Retinal pigment epithelial cell (primary cell): ENCODE data around the gene JAKMIP3.

Experiments
- DNase-seq: peaks from one replicate; pipeline ENCODE4 v3.0.0-alpha.2; 2010; ENCODE audit warnings: low read depth
- H3K4me3 ChIP-seq: 2 replicates; pipeline ENCODE4 v1.5.1; 2011; ENCODE audit warnings: mild to moderate bottlenecking, low read length, control low read depth, moderate library complexity
- TF ChIP-seq, protein P1 (sequence below): conservative IDR thresholded peaks from 2 replicates; pipeline ENCODE4 v1.5.1; 2011; ENCODE audit warnings: low read depth, low read length, control low read depth, inconsistent platforms

JAKMIP3 gene

DNA sequence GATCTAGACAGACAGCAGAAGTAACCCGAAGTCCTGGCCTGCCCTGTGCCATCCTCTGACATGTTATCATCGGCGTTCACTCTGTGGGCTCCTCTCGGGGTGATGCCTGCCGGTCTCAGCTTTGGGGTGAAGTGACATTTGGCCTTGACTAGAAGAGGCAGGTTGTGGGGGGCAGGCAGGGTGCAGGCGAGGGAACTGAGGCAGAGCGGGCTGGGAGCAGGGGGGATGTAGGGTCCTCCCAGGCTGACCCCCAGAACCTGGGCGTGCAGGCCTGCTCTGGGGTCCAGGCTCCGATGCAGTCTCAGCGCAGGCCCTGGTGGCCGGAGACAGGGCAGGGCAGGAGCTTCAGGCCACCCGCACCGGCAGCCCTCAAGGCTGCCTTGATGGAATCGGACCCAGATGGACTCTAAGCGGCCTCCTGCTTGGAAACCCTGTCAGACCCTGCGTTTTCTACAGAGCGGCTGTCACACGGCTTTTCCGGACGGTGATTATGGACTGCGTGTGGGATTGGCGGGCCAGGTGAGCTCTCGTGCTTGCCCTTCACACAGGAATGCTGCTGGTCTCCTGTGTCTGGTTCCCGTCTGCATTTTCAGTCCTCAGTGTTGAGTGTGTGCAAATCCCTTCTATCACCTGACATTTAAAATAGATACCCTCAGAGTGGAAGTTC lies 842 bp upstream of the JAKMIP3 start:
- no peak for DNase-seq
- TF ChIP-seq, protein P1, sequence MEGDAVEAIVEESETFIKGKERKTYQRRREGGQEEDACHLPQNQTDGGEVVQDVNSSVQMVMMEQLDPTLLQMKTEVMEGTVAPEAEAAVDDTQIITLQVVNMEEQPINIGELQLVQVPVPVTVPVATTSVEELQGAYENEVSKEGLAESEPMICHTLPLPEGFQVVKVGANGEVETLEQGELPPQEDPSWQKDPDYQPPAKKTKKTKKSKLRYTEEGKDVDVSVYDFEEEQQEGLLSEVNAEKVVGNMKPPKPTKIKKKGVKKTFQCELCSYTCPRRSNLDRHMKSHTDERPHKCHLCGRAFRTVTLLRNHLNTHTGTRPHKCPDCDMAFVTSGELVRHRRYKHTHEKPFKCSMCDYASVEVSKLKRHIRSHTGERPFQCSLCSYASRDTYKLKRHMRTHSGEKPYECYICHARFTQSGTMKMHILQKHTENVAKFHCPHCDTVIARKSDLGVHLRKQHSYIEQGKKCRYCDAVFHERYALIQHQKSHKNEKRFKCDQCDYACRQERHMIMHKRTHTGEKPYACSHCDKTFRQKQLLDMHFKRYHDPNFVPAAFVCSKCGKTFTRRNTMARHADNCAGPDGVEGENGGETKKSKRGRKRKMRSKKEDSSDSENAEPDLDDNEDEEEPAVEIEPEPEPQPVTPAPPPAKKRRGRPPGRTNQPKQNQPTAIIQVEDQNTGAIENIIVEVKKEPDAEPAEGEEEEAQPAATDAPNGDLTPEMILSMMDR: no peak
- H3K4me3 ChIP-seq: peak overlapping the region; percentile 46

DNA sequence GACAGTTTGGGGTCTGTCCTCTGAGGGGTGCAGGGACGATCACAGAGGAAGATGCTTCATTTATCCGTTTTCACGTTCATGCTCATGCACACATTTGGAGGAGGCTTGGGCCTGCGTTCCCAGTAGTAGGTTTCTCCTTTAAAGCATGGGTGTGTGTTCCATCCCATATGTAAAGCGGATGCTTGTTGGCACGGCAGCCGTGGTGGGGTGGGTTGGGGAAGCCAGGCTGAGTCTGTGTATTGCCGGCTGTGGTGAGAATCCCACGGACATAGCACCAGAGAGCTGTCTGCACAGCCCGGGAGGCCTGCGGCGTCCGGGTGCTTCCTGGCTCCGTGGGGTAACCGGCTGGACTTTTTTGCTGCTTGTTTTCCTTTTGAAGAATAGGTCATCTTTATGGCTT lies 440 bp downstream of the JAKMIP3 start:
- H3K4me3 ChIP-seq: peak overlapping the region; percentile 46
- DNase-seq: no peak
- TF ChIP-seq, protein P1: no peak

DNA sequence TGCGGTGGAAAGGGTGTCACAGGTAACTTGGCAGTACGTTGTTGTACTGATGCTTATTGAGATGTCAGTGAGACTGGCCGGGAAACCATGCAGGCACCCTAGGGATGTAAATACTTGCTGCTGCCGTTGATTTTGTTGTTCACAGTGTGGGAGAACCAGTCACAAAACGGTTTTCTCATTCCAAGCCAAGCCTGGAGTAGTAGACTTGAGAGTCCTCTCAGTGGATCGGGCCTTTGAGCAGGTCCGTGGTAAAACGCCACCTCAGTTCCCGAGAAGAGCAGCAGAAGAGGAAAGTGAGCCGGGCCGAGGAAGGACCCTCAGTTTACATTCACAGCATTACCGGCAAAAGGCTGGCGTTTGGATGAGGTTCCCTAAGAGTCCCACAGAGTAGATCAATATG lies 1.1 kb downstream of the JAKMIP3 start:
- TF ChIP-seq, protein P1: no peak
- DNase-seq: no peak
- no peak overlapping the region for H3K4me3 ChIP-seq

DNA sequence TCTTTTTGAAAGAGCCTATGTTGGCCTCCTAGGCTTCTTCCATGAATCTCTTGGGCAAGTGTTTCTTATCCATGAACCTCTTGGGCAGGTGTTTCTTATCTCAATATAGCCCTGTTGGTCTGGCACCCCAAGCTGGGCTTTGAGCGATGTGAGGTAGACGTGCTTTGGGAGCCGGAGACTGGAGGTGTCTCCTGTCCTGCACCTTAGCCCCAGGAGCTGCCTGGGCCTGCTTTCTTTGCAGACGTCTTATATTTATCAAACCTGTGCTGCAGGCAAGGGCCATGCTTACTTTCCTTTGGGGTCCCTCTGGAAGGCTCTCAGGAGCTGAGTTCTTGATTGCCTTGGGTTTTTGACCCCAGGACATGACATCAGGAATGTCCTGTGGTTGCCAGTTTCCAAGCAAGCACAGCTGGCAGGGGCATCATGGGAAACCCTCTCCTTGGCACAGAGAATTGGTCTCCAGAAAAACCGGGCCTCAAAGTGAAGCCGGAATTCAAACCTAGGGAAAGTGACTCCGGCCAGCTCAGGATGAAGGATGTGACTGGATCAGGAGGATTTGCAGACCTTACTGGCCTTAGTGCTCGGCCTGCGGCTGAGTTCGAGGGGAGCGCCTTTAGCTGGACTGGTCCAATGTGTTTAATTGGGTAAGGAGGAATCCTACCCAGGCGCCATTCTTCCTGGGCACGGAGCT lies 2.8 kb downstream of the JAKMIP3 start:
- TF ChIP-seq, protein P1: no peak
- H3K4me3 ChIP-seq: no peak overlapping the region
- DNase-seq: no peak

DNA sequence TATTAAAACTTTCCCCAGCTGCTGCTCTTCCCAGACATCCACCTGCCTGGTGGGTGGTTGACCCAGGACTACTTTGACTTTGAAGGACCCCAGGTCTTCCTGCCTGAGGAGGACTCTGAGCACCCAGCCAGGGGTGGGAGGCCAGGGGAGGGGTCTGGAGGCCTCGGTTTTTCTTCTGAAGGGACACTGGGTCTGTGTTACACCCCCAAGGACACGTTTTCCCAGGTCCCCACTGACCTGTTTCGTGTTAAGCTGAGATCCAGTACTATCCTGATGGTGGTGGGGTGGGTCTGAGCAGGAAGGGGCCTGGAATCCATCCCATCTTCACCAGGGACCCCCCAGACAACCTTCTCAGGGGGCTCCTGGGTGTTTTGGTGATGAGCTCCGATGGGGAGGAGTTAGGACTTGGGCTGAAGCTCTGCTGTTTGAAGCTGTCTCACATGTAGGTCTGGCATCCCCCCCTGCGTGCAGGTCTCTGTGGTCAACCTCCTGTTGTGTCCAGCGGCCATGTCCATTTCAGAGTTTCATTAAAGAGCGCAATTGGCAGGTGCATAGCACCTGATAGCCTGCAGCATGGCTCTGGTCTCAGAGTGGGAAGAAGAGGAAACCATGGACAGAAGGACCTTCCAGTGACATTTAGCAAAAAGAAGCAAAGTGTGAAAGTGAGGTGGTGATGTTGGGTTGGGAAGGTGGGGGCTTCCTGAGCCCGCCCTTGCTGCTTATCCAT lies 3.5 kb downstream of the JAKMIP3 start:
- H3K4me3 ChIP-seq: no peak overlapping the region
- DNase-seq: no peak
- TF ChIP-seq, protein P1: no peak

DNA sequence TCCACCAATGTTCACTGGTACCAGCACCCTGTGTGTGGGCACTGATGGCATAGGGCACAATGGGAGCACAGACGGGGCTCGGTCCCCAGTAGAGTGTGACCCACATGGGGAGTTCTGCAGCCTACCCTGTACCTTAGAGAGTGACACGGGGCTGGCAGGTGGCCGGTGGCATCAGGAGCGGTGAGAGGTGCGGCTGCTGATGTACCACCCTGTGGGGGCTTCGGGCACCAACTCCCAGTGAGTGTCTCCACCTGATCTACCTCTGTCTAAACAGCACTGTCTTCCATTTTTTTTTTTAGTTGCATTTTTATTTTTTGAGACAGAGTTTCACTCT lies 4.1 kb downstream of the JAKMIP3 start:
- TF ChIP-seq, protein P1: no peak
- no peak overlapping the region for H3K4me3 ChIP-seq
- no peak for DNase-seq
